H1 (cell line): Measurements from ENCODE around the gene SPR. TPM values are rescaled to one million over a fixed set of nuclear protein-coding genes. Genes with fewer than 3 reads are reported as not detected.

Experiments used
- BACH1 ChIP-seq: IDR thresholded peaks from 2 replicates; pipeline ENCODE4 v1.6.1; 2012; ENCODE audit warnings: low read length, improper control_type of control experiment
- GTF2F1 ChIP-seq: IDR thresholded peaks from 2 replicates; pipeline ENCODE4 v1.6.1; 2012; ENCODE audit warnings: low read depth, low read length, improper control_type of control experiment, borderline replicate concordance
- HDAC2 ChIP-seq, 2 experiments: fragments of 300-600 bp in 1 of 2; sonication (generic) in 1 of 2; IDR thresholded peaks; 2 replicates each; pipeline ENCODE4 v1.6.1; 2011 to 2012; ENCODE audit warnings: low read depth in 2 of 2, low read length in 2 of 2, mild to moderate bottlenecking in 2 of 2, moderate library complexity in 2 of 2, borderline replicate concordance in 1 of 2, inconsistent platforms in 1 of 2
- SIN3A ChIP-seq, 2 experiments: IDR thresholded peaks in 1 of 2; conservative IDR thresholded peaks in 1 of 2; 2 replicates each; pipeline ENCODE4 v1.6.1; 2011 to 2012; ENCODE audit warnings: low read length in 2 of 2, improper control_type of control experiment in 1 of 2, low read depth in 1 of 2, mild to moderate bottlenecking in 1 of 2
- SRF ChIP-seq: IDR thresholded peaks from 2 replicates; pipeline ENCODE4 v1.6.1; 2011; ENCODE audit warnings: mild to moderate bottlenecking, low read depth, low read length, moderate library complexity
- TCF12 ChIP-seq: IDR thresholded peaks from 2 replicates; pipeline ENCODE4 v1.6.1; 2011; ENCODE audit warnings: low read depth, mild to moderate bottlenecking, low read length
- polyA plus RNA-seq, 7 experiments: library from polyadenylated mRNA; depleted of rRNA in 3 of 7; stranded (reverse) in 5 of 7; unstranded in 2 of 7; fragments of >200 nt in 5 of 7; fragments of 200-250 nt in 2 of 7; gene quantifications; 1 replicate in 5 of 7; 2 replicates in 1 of 7; 4 replicates in 1 of 7; pipeline versions ENCODE4 v1.2.1 to v1.2.3, GENCODE V29; 2011 to 2013; ENCODE audit warnings: missing spikeins in 2 of 7, mixed read lengths in 2 of 7
- total RNA-seq: library from RNA; stranded (reverse); fragmentation: NEBNext Ultra II Directional; extraction: Animal tissue kit (Norgen Biotek cat#: 25700); gene quantifications from 2 replicates; pipeline ENCODE4 v1.2.1, GENCODE V29; 2021

Gene SPR
- total and polyA plus RNA-seq, 2 of the 8 experiments (the other 6 are each of a cell fraction or from before 2014, with no cell fraction given): 4.5 to 11.5 TPM

DNA sequence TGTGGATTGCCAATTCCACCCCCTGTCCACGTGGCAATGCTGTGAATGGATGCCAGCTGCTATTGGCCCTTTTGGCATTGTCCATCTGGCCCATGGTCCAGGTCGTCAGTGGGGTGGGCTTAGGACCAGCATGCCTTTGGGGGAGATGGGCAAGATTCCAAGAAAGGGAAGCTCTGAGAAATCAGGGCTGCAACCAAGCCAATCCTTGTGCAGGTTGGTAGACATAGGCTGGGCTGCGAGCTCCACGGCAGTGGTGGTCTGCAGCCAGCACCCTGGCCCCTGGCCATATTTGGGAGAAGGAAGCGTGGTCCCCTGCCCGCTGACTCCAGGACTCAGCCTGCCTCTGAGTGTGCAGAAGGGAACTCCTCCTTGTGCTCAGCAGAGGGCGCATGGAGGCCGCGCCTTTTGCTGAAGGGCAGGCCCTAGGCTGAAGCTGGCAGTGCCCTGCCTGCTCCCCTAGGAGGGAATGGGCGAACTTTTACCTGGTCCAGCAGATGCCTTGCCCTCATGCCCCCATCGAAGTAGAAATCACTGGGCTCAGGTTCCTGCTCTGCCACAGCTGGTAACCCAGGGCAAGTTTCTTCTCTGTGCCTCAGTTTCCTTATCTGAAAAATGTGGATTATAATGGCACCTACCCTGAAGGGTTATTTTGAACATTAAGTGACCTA, 5.4 kb downstream of the SPR start (continued):
- TF ChIP-seq BACH1 (no peak), GTF2F1 (no peak), TCF12 (no peak), SIN3A (conservative IDR thresholded peaks at IDR 0.05 in 1 of 2, IDR thresholded peaks at IDR 0.05 in 1 of 2; ENCODE audit: low read depth in 1 of 2, low read length in 2 of 2) (0 out of 4 replicates have a peak, but pooled peaks of 1 of the 2 experiments have one; percentile 32), SRF (0 out of 2 replicates have a peak, but pooled peaks have one; percentile 43), HDAC2 (IDR thresholded peaks at IDR 0.05; ENCODE audit: borderline replicate concordance in 1 of 2, low read depth in 2 of 2, low read length in 2 of 2) (no peak)
